ENCODE data around the gene HTR1B.

The HTR1B gene

GRCh38 chr6:77440206-77440976 is 22.9 kb downstream of the HTR1B start:
- Histone ChIP-seq H3K36me3 (no peaks in the 10 kb centered on the region), H3K4me3 (ENCODE audit: low read depth, low read length) (no peak overlapping the region), H3K4me1 (no peaks in the 10 kb centered on the region), H3K27me3 (no peaks in the 10 kb centered on the region), H3K9me3 (no peaks in the 10 kb centered on the region)
- DNase-seq: peak; percentile 57
- TF ChIP-seq CTCF (IDR thresholded peaks at IDR 0.05; ENCODE audit: low read depth, low read length): no peak

- H3K4me3 ChIP-seq (ENCODE audit: low read depth, low read length): no peak overlapping the region
- H3K4me1 ChIP-seq: no peaks in the 10 kb centered on the region
- H3K9me3 ChIP-seq: no peaks in the 10 kb centered on the region
- DNase-seq: no peak
- no peaks in the 10 kb centered on the region for H3K27me3 ChIP-seq
- H3K36me3 ChIP-seq: no peaks in the 10 kb centered on the region
- TF ChIP-seq CTCF (IDR thresholded peaks at IDR 0.05; ENCODE audit: low read depth, low read length): no peak
Measured at GRCh38 chr6:77433888-77434287, 29.4 kb downstream of the HTR1B start.

- H3K9me3 ChIP-seq: no peaks in the 10 kb centered on the region
- no peaks in the 10 kb centered on the region for H3K4me1 ChIP-seq
- no peaks in the 10 kb centered on the region for H3K36me3 ChIP-seq
- no peak for DNase-seq
- H3K4me3 ChIP-seq (ENCODE audit: low read depth, low read length): no peak overlapping the region
- TF ChIP-seq CTCF (IDR thresholded peaks at IDR 0.05; ENCODE audit: low read depth, low read length): no peak
- no peaks in the 10 kb centered on the region for H3K27me3 ChIP-seq
Measured at GRCh38 chr6:77430504-77430903, 32.8 kb downstream of the HTR1B start.

GRCh38 chr6:77425671-77426070 is 37.6 kb downstream of the HTR1B start:
- H3K27me3 ChIP-seq: no peaks in the 10 kb centered on the region
- H3K4me3 ChIP-seq (ENCODE audit: low read depth, low read length): no peak overlapping the region
- no peaks in the 10 kb centered on the region for H3K4me1 ChIP-seq
- TF ChIP-seq CTCF (IDR thresholded peaks at IDR 0.05; ENCODE audit: low read depth, low read length): no peak
- no peaks in the 10 kb centered on the region for H3K36me3 ChIP-seq
- DNase-seq: no peak
- H3K9me3 ChIP-seq: no peaks in the 10 kb centered on the region

- TF ChIP-seq CTCF (IDR thresholded peaks at IDR 0.05; ENCODE audit: low read depth, low read length): no peak
- no peaks in the 10 kb centered on the region for H3K4me1 ChIP-seq
- DNase-seq: no peak
Measured at GRCh38 chr6:77425216-77425615, 38.1 kb downstream of the HTR1B start.

GRCh38 chr6:77424761-77425160 is 38.5 kb downstream of the HTR1B start:
- no peaks in the 10 kb centered on the region for H3K36me3 ChIP-seq
- H3K4me1 ChIP-seq: no peaks in the 10 kb centered on the region
- H3K27me3 ChIP-seq: no peaks in the 10 kb centered on the region
- H3K4me3 ChIP-seq (ENCODE audit: low read depth, low read length): no peak overlapping the region
- no peak for DNase-seq
- H3K9me3 ChIP-seq: no peaks in the 10 kb centered on the region
- no peak for TF ChIP-seq CTCF (IDR thresholded peaks at IDR 0.05; ENCODE audit: low read depth, low read length)

More at GRCh38 chr6:77425216-77425615, 38.1 kb downstream of the HTR1B start:
- Histone ChIP-seq H3K9me3 (no peaks in the 10 kb centered on the region), H3K36me3 (no peaks in the 10 kb centered on the region), H3K4me3 (ENCODE audit: low read depth, low read length) (no peak overlapping the region), H3K27me3 (no peaks in the 10 kb centered on the region)
